ENCODE data around the gene GIMAP6. TPM values are rescaled to one million over a fixed set of nuclear protein-coding genes. Genes with fewer than 3 reads are reported as not detected.

The GIMAP6 gene
- total and polyA plus RNA-seq, 2 of the 13 experiments (the other 11 are each of a cell fraction or from before 2014, with no cell fraction given), result not detected

DNA sequence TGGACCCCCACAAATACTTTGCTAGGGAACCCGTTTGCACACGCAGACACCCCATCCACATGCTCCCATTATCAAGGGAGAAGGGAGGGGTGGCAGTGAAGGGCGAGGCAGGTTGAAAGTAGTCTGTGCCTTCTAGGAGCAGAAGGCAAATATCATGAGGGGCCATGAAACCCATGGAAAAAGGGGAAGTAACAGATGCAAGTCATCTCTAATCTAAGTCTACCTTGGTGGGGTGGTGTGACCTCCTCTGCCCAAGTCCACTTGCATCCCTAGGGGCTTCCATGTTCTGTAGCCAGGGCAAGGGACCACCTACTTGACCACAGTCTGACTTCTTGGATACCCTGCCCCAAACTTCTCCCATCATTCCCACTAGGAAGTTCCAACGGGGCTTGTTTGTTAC, 5.5 kb downstream of the GIMAP6 start (continued):
- TF ChIP-seq, protein P1, sequence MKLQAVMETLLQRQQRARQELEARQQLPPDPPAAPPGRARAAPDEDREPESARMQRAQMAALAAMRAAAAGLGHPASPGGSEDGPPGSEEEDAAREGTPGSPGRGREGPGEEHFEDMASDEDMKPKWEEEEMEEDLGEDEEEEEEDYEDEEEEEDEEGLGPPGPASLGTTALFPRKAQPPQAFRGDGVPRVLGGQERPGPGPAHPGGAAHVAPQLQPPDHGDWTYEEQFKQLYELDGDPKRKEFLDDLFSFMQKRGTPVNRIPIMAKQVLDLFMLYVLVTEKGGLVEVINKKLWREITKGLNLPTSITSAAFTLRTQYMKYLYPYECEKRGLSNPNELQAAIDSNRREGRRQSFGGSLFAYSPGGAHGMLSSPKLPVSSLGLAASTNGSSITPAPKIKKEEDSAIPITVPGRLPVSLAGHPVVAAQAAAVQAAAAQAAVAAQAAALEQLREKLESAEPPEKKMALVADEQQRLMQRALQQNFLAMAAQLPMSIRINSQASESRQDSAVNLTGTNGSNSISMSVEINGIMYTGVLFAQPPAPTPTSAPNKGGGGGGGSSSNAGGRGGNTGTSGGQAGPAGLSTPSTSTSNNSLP (IDR thresholded peaks at IDR 0.05; ENCODE audit: low read depth, low read length), result no peak
- TF ChIP-seq, protein P2, sequence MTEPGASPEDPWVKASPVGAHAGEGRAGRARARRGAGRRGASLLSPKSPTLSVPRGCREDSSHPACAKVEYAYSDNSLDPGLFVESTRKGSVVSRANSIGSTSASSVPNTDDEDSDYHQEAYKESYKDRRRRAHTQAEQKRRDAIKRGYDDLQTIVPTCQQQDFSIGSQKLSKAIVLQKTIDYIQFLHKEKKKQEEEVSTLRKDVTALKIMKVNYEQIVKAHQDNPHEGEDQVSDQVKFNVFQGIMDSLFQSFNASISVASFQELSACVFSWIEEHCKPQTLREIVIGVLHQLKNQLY (CRISPR knock-in tag; IDR thresholded peaks at IDR 0.05), result no peak
- TF ChIP-seq, protein P3, sequence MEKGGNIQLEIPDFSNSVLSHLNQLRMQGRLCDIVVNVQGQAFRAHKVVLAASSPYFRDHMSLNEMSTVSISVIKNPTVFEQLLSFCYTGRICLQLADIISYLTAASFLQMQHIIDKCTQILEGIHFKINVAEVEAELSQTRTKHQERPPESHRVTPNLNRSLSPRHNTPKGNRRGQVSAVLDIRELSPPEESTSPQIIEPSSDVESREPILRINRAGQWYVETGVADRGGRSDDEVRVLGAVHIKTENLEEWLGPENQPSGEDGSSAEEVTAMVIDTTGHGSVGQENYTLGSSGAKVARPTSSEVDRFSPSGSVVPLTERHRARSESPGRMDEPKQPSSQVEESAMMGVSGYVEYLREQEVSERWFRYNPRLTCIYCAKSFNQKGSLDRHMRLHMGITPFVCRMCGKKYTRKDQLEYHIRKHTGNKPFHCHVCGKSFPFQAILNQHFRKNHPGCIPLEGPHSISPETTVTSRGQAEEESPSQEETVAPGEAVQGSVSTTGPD (CRISPR knock-in tag; IDR thresholded peaks at IDR 0.05), result no peak

DNA sequence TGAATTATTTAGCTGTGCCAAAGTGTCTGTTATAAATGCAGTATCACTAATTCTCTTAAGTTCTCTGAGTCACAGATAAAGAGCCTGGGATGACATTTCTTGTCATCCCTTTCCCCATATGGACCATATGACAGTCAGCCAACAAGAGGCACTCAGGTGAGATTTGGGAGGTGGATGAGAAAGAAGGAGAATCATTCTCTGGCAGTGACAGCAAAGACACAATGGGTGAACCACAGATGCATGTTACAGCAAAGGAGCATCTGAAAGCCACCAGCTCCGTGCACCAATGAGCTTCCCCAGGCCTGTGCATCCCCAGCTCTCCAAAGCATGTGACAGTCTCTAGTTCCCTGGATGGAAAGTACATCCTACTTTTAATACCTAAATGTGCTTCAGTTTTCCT, 10.8 kb downstream of the GIMAP6 start:
- TF ChIP-seq SIX1 (CRISPR knock-in tag; IDR thresholded peaks at IDR 0.05; ENCODE audit: borderline replicate concordance), result no peak
- TF ChIP-seq POGZ (CRISPR knock-in tag; IDR thresholded peaks at IDR 0.05), result no peak
- no peak for TF ChIP-seq ZBTB38 (CRISPR knock-in tag; IDR thresholded peaks at IDR 0.05)
- TF ChIP-seq, protein P4, sequence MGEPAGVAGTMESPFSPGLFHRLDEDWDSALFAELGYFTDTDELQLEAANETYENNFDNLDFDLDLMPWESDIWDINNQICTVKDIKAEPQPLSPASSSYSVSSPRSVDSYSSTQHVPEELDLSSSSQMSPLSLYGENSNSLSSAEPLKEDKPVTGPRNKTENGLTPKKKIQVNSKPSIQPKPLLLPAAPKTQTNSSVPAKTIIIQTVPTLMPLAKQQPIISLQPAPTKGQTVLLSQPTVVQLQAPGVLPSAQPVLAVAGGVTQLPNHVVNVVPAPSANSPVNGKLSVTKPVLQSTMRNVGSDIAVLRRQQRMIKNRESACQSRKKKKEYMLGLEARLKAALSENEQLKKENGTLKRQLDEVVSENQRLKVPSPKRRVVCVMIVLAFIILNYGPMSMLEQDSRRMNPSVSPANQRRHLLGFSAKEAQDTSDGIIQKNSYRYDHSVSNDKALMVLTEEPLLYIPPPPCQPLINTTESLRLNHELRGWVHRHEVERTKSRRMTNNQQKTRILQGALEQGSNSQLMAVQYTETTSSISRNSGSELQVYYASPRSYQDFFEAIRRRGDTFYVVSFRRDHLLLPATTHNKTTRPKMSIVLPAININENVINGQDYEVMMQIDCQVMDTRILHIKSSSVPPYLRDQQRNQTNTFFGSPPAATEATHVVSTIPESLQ (CRISPR knock-in tag; conservative IDR thresholded peaks at IDR 0.05), result no peak
- no peak for TF ChIP-seq ZNF101 (CRISPR knock-in tag; IDR thresholded peaks at IDR 0.05; ENCODE audit: borderline replicate concordance, low read depth)
- no peak for TF ChIP-seq TBX2 (CRISPR knock-in tag; IDR thresholded peaks at IDR 0.05; ENCODE audit: borderline replicate concordance)
- TF ChIP-seq NFIB (CRISPR knock-in tag; IDR thresholded peaks at IDR 0.05; ENCODE audit: borderline replicate concordance), result no peak
- no peak for TF ChIP-seq MIXL1 (CRISPR knock-in tag; IDR thresholded peaks at IDR 0.05)
- no peak for TF ChIP-seq SIN3A (IDR thresholded peaks at IDR 0.05; ENCODE audit: borderline replicate concordance, low read depth, low read length)
- TF ChIP-seq YEATS2 (CRISPR knock-in tag; IDR thresholded peaks at IDR 0.05; ENCODE audit: borderline replicate concordance), result no peak
- TF ChIP-seq JDP2 (CRISPR knock-in tag; IDR thresholded peaks at IDR 0.05; ENCODE audit: borderline replicate concordance), result no peak
- no peak for TF ChIP-seq ISL2 (CRISPR knock-in tag; IDR thresholded peaks at IDR 0.05)
- CTCF ChIA-PET (ENCODE audit: low intra/inter-chr PET ratio, low total read pairs), result no interaction called here
- WGBS (ENCODE audit: low lambda C conversion rate), result 0% methylated on average over 1 of the region's 1 CpG
- H3K4me2 ChIP-seq (ENCODE audit: low read depth, low read length), result no peak overlapping the region
- H3K79me2 ChIP-seq (ENCODE audit: insufficient read depth, low read length), result no peaks in the 10 kb centered on the region
- no peak overlapping the region for H2AFZ ChIP-seq (ENCODE audit: low read length)
- H3K4me3 ChIP-seq (replicated peaks in 1 of 3; ENCODE audit: insufficient read depth in 1 of 3, low read depth in 2 of 3, low read length in 3 of 3), result no peak overlapping the region
- DNase-seq (ENCODE audit: low spot score) (no peak), FAIRE-seq (no peak), ATAC-seq (no peak)
- peaks cover 0 to 2% of the 10 kb centered on the region in 2 experiments; a peak in 1 of 5 replicates for H3K27me3 ChIP-seq (ENCODE audit: control insufficient read depth in 1 of 2, insufficient read depth in 2 of 2, low read length in 2 of 2)
- BruUV-seq (replicated peaks), result no TSS peak
- in situ Hi-C loops (cut with HindIII; ENCODE audit: extremely low pct_ligation_motif_present, low pct_unique_long_range_greater_than_20kb) (no loop called here), intact Hi-C loops (cut with micrococcal nuclease; ENCODE audit: unreplicated experiment) (no loop called here)
- no peaks in the 10 kb centered on the region for H3K9me3 ChIP-seq (ENCODE audit: low read length)
- no peaks in the 10 kb centered on the region for H3K36me3 ChIP-seq (replicated peaks in 1 of 2; ENCODE audit: control insufficient read depth in 1 of 2, insufficient read depth in 2 of 2, low read length in 2 of 2)
- no peak overlapping the region for H3K9ac ChIP-seq (ENCODE audit: insufficient read depth, low read depth, low read length)
- H3K27ac ChIP-seq (ENCODE audit: extremely low read length, insufficient read depth, low read length), result no peak overlapping the region
- no peaks in the 10 kb centered on the region for H3K4me1 ChIP-seq (ENCODE audit: insufficient read depth, low read length)
- POLR2A ChIA-PET, result no interaction called here
- H4K20me1 ChIP-seq (ENCODE audit: insufficient read depth, low read length), result no peaks in the 10 kb centered on the region
